ENCODE results near the gene ZNF763.
"Not testable (repeated sequence)": the region's sequence is repeated elsewhere in the genome, so short reads cannot be mapped to it uniquely, and the experiment has no call there.

The ZNF763 gene

DNA sequence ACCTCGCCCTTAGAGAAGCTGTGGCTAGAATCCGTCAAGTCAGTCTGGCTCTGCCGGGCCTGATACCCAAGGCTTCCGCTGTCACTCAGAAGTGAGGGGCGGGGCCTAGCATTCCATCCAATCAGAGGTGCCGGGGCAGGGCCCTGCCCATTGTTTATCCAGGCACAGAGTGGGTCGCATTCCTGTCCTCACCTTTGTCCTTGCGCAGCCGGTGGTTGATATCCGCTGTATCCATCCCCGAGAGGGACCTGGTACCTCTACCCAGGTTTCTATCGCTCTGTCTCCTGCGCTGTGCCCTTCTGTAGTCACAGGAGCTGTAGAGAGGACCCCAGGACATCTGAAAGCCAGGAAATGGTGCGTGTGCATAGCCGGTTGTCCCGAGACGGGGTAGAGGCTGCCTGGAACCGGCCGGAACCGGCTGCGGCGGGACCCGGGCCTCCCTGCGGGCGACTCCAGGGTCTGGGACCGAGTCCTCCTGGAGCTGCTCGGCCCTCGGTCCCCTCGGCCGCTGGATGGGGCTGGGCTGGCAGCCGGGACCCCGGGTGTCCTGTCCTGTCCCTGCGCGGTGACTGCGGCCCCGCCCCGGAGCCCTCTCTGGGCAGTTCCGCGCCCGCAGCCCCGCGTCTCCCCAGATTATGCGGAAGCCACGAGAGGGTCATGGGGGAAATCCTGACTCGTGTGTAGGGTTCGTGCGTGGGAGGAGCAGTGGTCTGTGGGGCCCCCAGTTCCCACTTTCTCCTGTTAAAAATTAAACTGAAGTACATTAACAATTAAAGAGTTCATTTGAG lies at the start of gene ZNF763:
Gene ZNF763, plus strand, starts transcription at position 183 of the 788 bp plus-strand sequence. Its CDS starts 169 bp downstream, at position 352.
- FAIRE-seq: no peak

DNA sequence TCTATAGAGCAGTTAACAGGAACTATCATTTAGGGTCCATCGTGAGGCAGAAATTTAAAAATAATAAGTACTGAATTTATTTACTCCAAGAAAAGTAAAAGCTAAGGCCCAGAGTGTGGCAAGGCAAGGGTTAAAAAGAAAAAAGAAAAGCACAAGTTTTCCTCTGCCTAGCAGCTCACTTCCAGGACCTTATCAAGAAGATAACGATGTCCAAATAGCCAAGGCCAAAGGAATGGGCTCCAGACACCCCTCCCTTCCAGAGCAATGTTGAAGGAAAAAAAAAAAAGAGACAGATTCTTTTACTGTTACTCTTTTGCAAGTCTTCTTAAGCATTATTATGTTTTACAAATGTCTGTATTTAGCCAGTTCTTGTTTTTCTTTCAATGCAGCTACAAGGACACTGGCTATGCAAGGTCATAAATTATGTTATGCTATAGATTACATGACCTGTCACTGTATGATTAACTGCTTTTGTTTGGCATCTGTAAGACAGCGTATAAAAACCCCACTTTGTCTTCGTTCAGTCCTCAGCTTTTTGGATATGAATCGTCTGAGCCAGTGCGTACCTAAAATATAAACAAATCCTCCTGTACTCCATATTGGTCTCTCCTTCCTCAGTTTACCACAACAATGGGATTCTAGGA lies 42.9 kb upstream of the ZNF763 start:
- FAIRE-seq: no peak

DNA sequence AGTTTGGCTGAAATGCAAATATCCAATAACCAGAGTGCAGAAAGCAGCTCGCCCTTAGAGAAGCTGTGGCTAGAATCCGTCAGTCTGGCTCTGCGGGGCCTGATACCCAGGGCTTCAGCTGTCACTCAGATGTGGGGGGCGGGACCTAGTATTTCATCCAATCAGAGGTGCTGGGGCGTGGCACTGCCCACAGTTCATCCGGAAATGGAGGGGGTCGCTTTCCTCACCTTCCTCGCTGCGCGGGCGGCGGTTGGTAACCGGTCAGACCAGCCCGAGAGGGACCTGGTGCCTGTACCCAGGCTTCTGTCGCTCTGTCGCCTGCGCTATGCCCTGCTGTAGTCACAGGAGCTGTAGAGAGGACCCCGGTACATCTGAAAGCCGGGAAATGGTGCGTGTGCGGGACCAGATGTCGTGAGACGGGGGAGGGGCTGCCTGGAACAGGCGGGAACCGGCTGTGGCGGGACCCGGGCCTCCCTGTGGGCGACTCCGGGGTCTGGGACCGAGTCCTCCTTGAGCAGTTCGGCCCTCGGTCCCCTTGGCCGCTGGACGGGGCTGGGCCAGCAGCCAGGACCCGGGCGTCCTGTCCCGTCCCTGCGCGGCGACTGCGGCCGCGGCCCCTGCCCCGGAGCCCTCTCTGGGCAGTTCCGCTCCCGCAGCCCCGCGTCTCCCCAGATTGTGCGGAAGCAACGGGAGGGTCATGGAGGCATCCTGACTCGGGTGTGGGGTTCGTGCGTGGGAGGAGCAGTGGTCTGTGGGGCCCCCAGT lies 39.8 kb upstream of the ZNF763 start, which contains the start of gene ZNF700:
Gene ZNF700, plus strand, starts transcription at position 222 of the 765 bp plus-strand sequence. Its CDS starts 104 bp downstream, at position 326.
- peak; percentile 78 for FAIRE-seq

DNA sequence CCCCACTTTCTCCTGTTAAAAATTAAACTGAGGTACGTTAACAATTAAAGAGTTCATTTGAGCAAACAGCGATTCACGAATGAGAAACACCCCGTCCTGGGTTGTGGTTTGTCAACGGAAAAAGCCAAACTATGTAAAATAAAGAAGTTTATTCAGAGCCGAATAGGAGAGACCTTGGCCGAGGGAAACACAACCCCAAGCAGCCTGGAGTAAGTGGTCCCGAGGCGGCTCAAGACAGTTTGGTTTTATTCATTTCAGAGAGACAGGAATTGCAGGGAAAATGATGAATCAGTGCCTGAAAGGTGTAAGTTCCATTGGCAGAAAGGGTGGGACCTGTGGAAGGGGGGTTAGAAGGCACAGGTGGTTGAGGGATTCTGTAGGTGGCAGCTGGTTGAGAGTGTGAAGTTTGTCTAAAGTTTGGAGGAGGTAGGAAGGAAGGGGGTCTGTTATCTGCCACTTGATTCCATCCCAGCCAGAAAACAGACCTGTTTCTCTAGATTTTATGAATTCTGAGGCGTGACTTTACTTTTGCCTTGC lies 39.1 kb upstream of the ZNF763 start:
- FAIRE-seq: not testable (repeated sequence)

DNA sequence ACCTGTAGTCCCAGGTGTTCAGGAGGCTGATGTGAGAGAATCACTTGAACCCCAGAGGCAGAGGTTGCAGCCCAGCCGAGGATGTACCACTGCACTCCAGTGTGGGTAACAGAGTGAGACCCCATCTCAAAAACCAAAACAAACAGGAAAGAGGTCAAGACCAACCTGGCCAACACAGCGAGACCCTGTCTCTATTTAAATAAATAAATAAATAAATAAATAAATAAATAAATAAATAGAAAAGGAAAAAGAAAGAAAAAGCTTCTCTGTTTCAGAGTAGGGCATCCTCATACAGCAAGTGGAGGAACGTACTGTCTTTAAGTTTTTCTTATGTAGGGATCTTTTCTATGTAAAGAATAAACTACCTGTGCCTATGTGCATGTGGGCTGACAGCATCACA lies 37.6 kb upstream of the ZNF763 start:
- no peak for FAIRE-seq

DNA sequence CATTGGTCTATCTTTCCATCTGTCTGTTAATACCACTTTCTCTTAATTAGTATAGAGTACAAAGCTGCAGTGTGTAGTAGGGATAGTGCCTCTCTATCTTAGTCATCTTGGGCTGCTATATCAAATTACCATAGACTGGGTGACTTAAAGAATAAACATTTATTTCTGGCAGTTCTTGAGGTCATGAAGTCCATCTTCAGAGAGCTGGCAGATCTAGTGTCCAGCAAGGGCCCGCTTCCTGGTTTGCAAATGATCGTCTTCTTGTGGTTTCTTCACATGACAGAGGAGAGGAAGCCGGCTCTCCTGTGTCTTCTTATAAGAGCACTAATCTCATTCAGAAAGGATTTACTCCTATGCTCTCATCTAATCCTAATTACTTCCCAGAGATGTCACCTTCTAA lies 33.8 kb upstream of the ZNF763 start:
- no peak for FAIRE-seq

DNA sequence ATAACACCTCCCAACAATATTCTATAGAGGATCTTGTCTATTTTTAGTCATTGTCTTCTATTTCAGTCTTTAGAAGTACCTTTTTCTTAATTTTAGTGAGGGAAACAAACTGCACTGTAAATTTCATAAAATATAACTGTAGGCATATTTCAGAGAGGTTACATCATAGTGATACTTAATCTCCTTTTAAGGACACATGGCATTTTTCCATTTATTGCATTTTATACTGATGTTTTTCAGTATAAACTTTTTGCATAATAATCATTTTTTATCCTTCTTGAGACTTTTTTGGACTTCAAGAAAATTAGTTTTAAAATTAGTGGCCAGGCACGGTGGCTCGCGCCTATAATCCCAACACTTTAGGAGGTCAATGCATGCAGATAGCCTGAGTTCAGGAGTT lies 33.3 kb upstream of the ZNF763 start:
- no peak for FAIRE-seq

DNA sequence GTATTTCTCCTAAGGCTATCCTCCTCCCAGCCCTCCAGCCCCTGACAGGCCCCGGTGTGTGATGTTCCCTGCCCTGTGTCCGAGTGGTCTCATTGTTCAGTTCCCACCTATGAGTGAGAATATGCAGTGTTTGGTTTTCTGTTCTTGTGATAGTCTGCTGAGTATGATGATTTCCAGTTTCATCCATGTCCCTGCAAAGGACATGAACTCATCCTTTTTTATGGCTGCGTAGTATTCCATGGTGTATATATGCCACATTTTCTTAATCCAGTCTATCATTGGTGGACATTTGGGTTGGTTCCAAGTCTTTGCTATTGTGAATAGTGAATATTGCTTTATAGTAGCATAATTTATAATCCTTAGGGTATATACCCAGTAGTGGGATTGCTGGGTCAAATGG lies 29.0 kb upstream of the ZNF763 start:
- FAIRE-seq: not testable (repeated sequence)

DNA sequence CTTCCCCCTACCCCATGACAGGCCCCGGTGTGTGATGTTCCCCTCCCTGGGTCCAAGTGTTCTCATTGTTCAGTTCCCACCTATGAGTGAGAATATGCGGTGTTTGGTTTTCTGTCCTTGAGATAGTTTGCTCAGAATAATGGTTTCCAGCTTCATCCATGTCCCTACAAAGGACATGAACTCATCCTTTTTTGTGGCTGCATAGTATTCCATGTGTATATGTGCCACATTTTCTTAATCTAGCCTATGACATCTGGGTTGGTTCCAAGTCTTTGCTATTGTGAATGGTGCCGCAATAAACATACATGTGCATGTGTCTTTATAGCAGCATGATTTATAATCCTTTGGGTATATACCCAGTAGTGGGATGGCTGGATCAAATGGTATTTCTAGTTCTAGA lies 26.5 kb upstream of the ZNF763 start:
- not testable (repeated sequence) for FAIRE-seq

DNA sequence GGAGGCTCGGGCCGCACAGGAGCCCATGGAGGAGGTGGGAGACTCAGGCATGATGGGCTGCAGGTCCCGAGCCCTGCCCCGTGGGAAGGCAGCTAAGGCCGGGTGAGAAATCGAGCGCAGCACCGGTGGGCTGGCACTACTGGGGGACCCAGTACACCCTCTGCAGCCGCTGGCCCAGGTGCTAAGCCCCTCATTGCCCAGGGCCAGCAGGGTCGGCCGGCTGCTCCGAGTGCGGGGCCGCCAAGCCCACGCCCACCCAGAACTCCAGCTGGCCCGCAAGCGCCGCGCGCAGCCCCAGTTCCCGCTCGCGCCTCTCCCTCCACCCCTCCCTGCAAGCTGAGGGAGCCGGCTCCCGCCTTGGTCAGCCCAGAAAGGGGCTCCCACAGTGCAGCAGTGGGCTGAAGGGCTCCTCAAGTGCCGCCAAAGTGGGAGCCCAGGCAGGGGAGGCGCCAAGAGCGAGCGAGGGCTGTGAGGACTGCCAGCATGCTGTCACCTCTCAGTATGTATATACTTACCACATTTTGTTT lies 23.4 kb upstream of the ZNF763 start:
- FAIRE-seq: not testable (repeated sequence)

DNA sequence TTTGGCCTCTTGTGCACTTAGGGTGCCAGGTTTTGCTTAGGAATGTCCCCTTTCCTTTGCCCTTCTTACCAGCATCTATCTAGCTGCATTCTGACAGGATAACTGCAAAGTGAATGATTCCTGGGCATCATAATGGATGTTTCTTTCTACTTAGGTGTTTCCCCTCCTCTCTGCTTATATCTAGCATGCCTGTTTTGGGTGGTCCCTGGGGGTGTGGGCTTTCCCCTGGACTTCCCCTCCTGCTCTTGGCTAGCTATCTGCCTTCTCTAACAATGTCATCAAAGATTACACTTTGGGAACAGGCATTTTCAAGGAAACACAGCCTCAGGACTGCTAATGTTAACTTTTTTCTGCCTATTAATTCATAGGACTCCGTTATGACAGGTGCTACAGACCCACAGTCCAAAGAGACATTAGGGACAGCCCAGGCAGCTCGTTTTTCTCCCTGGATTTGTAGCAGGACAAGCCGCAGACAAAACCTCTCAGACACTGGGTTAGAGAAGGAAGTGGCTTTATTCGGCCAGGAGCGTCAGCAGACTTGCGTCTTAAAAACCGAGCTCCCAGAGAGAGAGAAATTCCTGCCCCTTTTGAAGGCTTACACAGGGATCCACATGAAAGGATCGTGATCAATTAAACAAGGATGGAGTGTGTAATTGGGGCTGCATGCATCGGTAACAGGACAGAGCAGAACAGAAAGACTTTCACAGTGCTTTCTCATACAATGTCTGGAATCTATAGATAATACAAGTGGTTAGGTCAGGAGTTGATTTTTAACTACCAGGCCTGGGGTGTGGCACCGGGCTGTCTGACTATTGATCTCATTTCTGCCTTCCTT lies 22.6 kb upstream of the ZNF763 start:
- no peak for FAIRE-seq

DNA sequence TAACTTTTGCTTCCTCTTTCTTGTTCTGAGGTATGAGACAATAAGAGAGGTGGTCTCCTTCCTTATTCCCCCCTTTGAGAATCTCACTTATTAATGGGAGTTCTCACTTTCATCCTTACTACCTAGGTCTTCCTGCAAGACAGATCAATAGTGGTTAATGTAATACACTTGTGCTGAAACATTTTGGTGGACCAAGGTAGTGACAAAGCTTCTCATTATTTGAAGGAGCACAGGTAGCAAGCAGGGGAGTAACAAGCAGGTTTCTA lies 22.1 kb upstream of the ZNF763 start:
- no peak for FAIRE-seq

DNA sequence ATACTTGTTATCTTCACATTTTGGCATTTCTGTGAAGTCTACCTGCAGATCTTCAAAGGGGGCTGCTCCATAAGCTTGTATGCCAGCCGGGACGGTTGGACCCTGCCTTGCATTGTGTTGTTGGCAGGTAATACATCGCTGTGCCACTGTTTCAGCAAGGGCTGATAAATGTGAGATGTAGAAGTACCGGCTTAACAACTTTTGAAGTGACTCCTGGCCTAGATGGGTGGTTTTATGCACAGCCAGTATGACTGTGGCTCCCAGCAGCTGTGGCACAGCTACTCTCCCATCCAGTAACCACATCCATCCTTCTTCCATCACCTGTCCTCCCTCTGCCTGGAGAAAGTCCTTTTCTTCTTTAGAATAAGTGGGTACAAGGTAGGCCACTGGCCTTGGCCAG lies 20.2 kb upstream of the ZNF763 start:
- no peak for FAIRE-seq

DNA sequence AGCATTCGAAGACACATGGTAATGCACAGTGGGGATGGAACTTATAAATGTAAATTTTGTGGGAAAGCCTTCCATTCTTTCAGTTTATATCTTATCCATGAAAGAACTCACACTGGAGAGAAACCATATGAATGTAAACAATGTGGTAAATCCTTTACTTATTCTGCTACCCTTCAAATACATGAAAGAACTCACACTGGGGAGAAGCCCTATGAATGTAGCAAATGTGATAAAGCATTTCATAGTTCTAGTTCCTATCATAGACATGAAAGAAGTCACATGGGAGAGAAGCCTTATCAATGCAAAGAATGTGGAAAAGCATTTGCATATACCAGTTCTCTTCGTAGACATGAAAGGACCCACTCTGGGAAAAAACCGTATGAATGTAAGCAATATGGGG lies 16.2 kb upstream of the ZNF763 start:
- no peak for FAIRE-seq

DNA sequence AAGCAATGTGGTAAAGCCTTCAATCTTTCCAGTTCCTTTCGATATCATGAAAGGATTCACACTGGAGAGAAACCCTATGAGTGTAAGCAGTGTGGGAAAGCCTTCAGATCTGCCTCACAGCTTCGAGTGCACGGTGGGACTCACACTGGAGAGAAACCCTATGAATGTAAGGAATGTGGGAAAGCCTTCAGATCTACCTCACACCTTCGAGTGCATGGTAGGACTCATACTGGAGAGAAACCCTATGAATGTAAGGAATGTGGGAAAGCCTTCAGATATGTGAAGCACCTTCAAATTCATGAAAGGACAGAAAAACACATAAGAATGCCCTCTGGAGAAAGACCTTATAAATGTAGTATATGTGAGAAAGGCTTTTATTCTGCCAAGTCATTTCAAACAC lies 15.6 kb upstream of the ZNF763 start:
- no peak for FAIRE-seq

DNA sequence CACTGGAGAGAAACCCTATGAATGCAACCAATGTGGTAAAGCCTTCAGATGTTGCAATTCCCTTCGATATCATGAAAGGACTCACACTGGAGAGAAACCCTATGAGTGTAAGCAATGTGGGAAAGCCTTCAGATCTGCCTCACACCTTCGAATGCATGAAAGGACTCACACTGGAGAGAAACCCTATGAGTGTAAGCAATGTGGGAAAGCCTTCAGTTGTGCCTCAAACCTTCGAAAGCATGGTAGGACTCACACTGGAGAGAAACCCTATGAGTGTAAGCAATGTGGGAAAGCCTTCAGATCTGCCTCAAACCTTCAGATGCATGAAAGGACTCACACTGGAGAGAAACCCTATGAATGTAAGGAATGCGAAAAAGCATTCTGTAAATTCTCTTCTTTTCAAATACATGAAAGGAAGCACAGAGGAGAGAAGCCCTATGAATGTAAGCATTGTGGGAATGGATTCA lies 15.2 kb upstream of the ZNF763 start:
- FAIRE-seq: not testable (repeated sequence)

DNA sequence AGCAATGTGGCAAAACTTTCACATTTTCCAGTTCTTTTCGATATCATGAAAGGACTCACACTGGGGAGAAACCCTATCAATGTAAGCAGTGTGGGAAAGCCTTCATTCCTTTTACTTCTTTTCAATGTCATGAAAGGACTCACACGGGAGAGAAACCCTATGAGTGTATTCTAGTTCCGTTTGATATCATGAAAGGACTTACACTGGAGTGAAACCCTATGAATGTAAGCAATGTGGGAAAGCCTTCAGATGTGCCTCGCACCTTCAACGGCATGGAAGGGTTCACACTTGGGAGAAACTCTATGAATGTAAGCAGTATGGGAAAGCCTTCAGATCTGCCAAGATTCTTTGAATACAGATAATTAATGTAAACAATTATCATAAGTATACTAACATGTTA lies 14.5 kb upstream of the ZNF763 start:
- FAIRE-seq: no peak

DNA sequence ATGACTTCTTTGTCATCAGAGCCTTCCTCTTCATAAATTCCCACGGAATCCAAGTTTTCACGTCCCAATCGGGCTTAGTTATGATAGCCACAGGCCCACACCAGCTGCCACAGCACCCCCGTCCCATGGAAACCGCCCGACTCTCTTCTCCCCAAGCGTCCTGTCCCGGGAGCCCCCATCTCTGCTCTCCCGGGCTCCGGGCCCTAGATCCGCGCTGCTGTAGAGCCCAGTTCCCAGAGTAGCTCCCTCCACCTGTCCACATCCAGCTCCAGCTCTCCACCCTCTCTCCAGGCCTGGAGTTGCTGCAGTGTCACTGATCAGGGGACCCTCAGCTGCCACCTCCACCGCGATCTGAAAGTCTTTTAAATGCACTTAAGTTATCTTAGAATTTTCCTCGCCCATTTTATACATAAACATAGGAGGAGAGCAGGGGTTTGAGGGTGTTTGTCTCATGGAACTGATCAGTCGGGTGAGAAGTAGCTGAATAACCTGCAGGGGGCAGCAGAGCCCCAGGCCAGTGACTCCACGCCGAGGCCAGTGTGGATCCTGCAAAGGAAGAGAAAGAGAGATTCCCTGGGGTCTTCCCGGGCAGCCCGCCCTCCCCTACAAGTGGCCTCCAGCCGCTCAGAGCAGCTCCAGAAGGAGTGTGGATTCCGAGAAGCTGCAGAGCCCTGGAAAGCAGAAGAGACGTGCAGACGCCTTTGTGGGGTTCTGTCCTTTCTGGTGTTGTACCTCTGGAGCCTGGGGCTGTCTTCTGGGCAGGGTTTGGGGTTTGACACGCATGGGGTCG lies 1.1 kb upstream of the ZNF763 start:
- FAIRE-seq: no peak

DNA sequence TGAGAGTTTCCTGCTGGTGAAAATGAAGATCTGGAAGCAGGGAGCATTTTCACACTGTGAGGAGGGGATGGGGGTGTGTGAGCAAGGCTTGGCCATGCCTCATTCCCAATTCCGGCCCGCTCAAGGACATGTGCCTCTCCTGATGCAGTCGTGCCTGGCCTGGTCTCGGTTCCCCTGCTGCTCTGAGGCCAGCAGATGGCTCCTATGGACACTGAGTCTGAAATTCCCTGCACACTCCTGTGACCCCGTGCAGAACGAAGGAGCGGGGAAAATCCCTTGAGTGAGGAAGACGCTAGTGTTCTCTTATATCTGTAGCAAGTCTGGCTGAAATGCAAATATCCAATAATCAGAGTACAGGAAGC lies 363 bp upstream of the ZNF763 start:
- FAIRE-seq: no peak

DNA sequence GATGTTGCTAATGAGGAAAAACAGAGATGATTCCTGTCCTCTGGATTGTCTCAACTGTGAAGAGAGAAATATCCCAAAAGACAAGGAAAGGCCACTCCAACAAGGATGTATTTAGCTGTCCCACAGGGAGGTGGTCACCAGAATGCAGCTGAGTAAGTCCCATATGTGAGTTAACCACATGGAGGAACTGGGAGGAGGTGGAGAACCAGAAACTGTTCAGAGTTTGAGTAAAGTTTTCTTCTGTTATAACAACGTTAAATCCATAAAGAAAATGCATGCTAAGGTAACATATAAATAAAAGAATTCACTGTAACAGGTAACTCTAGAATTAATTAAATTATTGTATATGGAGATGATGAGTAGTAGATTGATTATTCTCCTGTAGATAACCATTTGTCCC lies 5.3 kb downstream of the ZNF763 start:
- no peak for FAIRE-seq

DNA sequence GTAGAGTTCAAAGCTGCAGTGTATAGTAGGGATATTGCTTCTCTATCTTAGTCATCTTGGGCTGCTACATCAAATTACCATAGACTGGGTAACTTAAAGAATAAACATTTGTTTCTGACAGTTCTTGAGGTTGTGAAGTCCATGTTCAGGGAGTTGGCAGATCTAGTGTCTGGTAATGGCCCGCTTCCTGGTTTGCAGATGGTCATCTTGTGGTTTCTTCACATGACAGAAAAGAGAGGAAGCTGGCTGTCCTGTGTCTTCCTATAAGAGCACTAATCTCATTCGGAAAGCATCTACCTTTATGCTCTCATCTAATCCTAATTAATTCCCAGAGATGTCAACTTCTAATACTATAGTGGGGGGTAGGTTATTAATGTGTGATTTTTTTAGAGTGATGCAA lies 6.2 kb downstream of the ZNF763 start:
- FAIRE-seq: no peak
